D341Med (cell line): ENCODE results near the gene ASB10.

Experiments used
- DNase-seq: peaks from one replicate; pipeline ENCODE4 v3.0.0; 2012; ENCODE audit warnings: low spot score

The ASB10 gene

DNA sequence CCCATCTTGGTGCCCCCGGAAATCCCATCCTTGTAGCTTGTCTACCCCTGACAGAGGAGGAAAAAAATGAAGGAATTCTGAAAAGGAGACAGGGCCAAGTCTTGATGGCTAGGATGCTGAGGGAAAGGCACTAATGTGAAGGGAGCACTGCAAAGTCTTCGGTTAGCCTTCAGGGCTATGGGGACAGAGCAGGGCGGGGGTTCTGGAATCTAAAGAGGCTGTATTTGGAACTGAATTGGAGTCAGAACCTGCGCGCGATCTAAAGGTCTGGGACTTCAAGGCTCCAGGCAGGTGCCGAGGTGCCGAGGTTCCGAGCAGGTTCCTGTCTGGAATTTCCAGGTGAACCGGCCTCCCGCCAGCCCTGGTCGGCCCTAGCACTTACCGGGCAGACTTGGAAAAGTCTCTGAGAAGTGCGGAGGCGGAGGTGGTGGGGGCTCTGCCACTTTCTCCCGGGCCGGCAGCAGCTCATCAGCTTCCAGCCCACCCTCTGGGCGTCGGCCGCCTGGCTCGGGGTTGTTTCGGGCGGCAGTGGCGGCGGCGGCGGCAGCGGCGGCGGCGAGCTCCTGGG, 20.3 kb downstream of the ASB10 start:
- no peak for DNase-seq

DNA sequence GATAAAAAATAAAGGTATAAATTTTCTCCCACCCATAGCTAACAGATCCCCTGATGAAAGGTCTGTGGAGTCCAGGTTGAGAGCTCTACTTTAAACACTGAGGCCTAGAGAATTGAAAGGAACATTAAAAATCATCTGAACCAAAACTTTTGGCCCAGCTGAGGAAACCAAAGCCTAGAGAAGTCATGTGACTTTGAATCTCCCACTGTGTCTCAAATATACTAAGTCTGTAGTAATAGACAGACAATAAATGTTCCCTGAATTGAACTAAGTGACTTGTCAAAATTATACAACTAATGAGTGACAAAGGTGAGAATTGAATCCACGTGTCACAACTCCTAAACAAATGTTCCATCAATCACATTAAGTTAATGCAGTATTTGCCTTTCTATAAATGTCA, 25.3 kb downstream of the ASB10 start:
- no peak for DNase-seq

DNA sequence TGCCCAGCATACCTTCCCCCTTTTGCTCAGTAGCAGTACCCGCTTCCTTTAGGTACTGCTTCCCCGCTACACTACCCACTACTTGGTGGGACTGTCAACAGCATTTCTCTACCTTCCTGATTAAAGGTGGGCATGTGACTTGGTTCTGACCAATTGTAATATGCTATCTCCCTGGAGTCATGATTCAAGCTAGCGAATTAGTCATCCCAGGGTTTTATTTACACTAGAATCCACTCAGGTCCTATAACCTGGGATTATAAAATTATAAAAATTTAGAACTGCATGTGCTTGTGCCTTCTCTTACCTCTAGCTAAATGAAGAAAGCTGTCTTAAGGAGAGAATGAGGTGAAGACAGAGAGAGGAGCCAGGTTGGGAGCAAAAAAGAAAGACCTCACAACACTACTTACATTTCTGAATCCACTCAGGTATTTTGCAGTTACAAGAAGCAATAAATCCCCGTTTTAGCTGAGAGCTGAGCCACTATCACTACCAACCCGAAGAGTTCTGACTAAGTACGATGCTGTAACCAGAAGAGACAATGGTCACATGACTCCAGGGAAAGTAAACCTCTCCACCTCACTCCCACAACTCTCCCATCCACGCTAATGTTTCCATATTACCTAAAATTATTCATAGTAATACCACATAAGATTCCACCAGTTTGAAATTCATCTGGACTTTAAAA, 29.3 kb downstream of the ASB10 start:
- no peak for DNase-seq

DNA sequence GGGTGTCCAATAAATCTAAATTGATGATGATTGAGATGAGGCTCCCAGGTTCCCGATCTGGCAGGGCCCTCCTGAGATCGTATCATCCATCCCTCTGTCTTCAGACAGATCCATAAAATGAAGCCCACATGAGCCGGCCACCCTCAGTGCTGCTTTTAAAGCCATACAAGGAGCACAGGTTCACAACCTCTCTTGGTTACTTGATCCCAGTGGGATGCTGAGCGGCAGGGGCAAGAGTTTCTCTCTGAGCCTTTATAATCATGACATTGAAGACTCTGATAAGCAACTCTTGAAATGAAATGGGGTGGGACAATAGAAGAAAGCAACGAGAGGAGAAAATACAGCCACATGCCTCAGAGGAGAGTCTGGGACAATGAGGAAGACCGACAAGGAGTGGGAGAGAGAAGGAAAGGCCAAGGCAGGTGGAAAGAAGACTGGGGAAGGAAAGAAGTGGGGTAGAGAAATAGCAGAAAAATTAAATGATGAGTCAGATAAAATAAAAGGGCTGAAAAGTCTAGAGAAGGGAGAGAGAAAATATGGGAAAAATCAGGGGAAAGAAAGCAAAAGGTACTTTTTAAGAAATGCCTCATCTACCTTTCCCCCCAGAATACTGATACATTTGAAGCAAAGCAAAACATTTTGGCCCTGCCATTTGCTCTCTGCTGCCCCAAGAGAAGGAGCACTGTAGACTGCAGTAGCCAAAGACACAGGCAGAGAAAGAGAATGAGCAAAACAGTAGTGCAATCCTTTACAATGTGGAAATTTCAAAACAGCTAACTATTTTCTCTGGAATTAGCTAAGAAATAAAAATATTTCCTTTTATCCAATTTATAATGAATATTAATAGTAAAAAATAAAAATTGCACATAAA, 34.2 kb downstream of the ASB10 start:
- peak; percentile 16 for DNase-seq

DNA sequence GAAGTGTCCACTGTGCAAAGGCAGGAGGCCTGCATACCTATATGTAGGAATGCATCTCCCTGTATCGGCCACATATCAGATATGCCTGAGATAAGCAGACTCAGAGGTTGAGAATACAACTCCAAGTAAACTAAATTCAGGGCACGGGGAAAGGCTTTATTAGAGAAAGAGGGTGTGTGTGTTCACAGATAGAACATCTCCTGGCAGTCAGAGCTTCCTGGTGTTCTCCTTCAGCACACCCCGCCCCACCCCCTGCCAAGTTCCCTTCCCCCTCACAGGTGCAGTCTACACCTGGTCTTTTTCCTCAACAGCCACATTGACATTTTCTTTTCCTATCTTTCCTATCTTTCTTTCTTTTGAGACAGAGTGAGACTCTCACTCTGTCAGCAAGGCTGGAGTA, 36.7 kb downstream of the ASB10 start:
- no peak for DNase-seq

DNA sequence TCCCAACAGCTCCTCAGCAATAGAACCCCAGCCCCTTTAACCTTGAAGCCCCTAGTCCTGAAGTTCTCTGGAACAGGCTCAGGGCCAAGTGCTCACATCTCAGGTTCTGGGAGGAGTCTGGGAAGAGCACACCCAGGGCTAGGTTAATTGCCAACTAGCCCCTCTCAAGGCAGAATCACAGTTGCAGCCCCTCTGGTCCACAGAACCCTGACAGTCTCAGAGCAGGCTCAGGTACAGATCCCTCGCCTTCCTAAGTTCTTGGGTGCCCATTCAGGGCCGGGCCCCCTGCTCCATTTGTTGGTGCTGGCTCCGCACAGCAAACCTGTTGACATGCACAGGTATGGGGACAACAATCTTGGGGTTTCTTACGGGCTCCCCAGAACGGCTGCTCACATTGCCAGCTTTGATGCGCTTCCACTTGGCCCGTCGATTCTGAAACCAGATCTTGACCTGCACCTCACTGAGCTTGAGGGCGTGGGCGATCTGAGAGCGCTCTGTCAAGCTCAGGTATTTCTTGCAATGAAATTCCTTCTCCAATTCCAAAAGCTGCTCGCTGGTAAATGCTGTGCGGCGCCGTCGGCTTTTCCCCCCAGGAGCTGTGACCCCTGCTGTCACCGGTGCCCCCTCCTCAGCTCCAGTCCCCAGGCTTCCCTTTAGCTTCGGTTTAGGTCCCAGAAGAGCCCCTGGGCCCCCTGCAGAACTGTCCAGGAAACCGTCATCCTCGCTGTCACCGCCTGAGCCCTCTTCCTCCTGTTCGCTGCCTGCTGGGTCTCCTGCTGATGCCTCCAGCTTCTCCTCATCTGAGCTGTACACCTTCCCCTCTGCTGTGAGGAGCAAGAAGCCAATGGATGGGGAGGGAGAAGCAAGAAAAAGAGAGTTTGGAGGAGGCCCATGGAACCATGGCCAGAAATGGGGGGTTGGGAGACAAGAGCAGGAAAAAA, 38.5 kb downstream of the ASB10 start:
- DNase-seq, result no peak

DNA sequence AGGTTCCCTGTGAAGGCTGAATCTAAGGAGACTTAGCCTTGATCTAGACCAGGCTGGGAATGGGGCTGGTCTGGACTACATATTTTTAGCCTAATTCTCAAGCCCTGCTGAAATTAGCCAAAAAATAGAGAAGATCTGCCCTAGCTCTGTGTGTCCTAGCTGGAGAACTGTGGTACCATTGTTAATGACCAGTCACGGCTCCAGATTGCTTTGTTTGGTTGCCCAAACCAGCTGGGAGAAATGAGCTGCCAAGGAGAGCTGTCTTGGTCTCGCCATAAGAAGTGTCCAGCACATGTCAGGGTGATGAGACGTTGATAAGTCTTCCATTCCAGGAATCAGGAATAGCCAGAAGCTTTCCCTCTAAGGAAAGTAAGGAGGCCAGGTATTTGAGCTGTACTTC, 40.3 kb downstream of the ASB10 start:
- no peak for DNase-seq

DNA sequence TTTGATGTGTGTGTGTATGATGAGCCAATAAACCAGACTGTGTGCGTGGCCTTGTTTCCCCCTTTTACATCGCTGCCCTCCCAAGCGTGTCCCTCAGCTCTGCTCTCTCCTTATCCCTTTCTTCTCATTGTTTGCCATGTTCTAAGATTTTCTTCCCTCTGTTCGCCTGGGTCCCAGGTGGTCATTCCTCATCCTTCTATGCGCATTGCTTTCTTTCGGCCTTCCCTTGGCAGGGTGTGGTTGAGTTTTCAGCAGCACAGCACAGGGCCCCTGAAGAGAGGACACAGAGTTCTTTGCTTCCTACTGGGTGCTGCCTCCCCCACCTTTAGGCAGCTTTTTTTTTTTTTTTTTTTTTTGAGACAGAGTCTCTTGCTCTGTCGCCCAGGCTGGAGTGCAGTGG, 42.7 kb downstream of the ASB10 start:
- DNase-seq, result no peak

DNA sequence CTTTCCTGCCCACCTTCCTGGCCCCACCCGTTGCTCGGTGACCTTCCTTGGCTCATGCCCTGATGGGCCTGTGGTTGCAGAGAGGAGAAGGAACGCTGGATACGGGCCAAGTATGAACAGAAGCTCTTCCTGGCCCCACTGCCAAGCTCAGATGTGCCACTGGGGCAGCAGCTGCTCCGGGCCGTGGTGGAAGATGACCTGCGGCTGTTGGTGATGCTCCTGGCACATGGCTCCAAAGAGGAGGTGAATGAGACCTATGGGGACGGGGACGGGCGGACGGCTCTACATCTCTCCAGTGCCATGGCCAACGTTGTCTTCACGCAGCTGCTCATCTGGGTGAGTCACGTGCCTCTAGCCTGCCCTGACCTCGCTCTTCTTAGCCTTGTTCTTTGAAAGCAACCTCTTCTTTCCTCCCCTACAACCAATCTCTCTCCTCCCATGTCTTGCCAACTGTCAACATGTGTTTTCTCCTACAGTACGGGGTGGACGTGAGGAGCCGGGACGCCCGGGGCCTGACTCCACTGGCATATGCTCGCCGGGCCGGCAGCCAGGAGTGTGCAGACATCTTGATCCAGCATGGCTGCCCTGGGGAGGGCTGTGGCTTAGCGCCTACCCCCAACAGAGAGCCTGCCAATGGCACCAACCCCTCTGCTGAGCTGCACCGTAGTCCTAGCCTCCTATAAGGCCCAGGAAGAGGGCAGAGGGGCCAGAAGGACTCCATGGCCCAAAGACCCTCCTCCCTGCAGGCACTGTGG, 43.6 kb downstream of the ASB10 start:
- no peak for DNase-seq

DNA sequence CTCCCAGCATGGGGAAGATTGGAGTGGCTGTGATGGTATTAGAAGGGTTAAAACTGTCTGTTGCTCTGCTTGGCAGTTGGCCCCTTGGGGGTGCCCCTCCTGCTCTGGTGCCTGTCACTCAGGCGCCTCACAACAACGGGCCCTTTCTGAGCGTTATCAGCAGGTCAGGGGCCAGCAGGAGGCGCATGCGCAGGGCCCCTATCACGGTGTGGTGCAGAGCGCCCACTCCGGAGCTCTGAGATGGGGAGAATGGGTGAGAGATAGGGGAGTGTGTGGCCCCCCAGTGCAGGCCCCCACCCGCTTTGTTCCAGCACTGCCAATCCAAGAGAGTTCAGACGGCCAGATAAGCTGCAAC, 44.4 kb downstream of the ASB10 start:
- DNase-seq, result no peak

DNA sequence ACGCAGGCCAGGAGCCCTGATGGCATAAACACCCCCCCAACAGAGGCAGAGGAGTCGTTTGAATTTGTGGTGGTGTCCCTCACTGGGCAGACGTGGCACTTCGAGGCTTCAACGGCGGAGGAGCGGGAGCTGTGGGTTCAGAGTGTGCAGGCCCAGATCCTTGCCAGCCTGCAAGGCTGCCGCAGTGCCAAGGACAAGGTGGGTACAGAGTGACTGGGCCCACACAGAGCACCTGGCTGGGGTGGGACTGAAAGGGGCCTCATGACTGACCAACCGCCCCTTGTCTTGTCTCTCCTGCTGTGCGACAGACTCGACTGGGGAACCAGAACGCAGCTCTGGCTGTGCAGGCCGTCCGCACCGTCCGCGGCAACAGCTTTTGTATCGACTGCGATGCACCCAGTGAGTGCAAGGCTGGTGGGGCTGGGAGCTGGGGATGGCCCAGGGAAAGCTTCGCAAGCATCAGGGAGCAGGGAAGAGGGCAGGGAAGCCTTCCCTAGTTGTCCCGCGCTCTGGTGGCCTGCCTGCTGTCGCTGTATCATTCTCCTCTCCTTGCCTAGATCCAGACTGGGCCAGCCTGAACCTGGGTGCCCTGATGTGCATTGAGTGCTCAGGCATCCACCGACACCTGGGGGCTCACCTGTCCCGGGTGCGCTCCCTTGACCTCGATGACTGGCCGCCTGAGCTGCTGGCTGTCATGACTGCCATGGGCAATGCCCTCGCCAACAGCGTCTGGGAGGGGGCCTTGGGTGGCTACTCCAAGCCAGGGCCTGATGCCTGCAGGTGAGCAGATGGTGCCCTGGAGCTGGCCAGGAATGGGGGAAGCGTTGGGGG, 45.0 kb downstream of the ASB10 start:
- DNase-seq, result no peak

DNA sequence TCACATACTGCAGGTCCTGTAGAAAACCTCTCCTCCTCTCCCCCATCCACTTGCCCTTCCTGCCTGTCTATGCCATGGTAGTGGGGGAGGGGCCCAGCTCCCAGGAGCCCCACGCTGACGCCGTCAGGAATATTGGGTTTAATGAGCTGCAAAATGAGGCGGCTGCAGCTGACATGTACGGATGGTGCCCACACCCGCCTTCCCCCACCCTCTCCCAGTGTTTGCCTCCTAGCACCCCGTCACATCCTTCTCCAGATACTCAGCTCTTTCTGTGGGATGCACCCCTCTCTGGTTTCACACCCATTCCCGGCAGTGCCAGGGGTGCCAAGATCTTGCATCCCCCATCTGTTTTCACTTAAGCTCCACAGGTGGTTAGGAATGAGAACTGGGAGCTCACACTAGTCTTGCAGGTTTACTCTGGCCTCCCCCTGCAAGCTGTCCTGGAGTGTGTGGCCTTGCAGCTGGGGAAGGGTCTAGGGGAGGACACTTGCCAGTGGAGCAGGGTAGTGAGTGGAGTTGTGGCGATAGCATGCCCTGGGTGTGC, 45.7 kb downstream of the ASB10 start:
- no peak for DNase-seq

DNA sequence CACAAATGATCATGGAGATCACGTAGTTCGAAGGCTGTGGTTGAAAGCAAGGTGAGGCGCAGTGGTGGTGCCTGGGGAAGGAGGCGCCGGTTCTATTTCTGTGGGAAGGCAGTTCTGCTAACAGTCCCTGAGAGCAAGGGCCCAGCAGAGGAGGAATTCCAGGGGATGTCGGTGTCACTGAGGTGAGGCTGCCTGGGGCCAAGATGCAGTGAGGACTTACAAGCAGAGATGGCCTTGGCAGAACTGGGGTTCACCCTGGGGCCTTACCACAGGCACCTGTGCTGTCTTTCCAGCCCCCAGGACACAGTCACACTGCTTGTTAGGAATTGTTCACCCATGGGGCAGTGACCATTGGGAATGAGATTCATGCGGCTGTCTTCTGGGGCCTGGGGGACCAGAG, 46.2 kb downstream of the ASB10 start:
- no peak for DNase-seq

DNA sequence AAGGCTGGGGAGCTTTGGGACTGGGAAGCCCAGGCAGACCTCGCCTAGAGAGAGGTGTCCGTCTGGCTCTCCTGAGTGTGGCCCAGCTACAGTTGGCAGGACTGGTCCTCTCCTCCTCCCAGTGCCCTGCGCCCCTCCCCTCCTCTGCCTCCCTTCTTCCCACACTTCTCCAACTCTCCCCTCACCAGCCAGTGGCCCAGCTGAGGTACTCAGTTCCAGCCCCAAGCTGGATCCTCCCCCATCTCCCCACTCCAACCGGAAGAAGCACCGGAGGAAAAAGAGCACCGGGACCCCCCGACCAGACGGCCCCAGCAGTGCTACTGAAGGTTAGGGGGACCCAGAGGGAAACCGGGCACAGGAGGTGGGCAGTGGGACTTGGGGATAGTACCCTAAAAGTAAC, 47.3 kb downstream of the ASB10 start:
- no peak for DNase-seq

DNA sequence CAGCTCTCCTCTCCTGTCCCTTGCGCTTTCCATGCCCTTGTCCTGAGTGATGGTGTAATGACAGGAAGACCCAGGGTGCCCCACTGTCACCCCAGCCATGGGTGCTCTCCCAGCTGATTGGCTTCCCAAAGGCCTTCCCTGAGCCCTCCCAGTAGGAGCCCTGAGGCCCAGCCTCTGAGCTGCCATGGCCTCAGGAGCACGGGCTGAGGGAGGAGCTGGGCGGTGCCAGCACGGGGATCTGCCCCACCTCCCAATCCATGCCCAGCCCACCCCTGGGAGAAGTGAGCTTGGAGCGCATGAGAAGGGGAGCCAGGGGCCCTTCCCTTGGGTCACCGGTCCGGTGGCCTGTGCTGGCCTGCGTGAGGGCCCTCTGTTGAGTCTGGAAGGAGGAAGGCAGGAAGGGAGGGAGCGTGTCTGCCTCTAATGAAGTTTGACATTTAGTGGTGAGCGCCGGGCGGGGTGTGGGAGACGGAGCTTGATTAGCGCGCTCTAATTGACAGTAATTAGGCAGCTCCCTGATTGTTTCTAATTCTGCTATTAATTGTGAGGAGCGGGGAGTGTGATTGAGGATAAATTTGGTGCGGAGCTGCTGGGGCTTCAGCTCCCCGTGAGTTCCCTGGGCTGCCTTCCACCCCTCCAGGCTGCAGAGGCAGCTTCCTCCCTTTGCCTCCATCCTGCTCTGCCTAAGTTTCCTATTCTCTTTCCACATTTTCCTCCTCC, 47.8 kb downstream of the ASB10 start:
- no peak for DNase-seq

DNA sequence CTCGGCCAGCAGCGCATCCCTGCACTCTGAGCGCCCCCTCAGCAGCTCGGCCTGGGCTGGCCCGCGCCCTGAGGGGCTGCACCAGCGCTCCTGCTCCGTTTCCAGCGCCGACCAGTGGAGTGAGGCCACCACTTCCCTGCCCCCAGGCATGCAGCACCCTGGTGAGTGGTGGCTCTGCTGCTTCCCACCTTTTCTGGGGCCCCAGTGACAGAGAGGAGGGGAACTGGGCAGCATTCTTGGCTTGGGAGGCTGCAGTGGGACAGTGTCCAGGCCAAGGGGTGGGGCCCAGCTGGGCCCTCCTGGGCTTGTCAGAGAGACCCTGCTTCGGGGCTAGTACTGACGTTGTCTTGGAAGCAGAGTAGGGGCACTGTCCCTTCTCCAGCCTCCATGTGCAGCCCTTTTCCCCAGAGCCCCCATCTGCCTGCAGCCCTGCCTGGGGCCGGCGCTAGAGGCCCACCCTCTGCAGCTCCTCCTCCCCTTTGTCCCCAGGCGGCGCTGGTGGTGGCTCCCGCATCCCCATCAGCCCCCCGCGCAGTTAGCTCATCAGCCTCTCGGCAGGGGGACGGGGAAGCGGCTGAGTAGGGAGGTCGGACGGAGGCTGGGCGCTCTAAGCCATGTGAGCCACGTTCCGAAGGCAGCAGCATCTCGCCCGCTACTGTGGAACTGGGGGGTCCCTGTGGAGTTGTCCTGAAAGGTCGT, 48.7 kb downstream of the ASB10 start:
- DNase-seq, result no peak

DNA sequence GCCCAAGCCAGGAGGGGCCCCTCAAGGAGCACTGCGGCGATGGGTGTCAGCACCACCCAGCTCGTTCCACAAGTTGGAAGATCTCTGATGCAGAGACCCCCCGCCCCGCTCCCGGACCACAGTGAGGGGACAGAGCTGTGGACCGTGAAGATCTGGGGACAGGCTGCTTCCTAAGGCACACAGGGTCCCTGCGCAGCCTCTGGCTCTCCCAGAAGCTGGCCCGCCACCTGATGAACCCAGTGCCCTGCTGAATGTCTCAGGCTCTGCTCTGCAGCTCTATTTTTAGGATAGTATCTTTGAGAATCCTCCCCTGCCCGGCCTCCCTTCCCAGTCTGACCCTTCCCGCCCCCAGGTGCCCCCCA, 49.3 kb downstream of the ASB10 start:
- DNase-seq, result no peak

DNA sequence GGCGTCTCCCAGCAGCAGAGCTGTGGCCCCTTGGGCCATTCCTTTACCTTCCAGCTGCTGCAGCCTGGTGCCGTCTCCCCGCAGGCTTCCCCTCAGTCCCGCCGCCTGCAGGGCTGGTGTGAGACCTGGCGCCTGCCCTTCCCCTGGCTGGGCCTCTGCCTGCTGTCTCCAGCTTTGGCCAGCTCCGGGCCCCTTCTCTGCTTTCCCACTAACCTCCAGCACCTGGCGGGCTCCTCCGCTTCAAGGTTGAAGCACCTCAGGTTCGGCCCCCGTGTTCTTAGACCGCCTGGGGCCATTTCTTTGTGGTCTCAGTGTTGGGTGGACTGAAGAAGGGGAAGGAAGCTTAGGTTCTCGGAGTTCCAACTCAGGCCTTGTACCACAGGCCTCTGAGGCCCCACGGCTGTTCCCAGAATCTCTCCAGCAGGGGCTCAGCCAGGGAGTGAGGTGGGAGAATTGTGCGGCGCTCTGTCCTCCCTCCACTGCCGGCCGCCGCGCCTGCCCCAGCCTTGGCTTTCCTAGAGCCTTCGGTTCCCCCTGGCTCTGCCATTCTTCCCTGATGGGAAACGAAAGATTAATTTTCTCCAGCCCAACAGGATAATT, 49.9 kb downstream of the ASB10 start:
- no peak for DNase-seq
